GM12864 (cell line): ENCODE results near the gene SSX1.
"Not testable (repeated sequence)": the region's sequence is repeated elsewhere in the genome, so short reads cannot be mapped to it uniquely, and the experiment has no call there.

Source experiments
- DNase-seq: peaks from one replicate; pipeline ENCODE4 v3.0.0-alpha.2; 2011; ENCODE audit warnings: low read depth
- H3K4me3 ChIP-seq: 2 replicates; pipeline ENCODE4 v1.5.1; 2011; ENCODE audit warnings: mild to moderate bottlenecking, low read depth, low read length, control low read depth
- TF ChIP-seq, protein P1 (sequence below): IDR thresholded peaks from 2 replicates; pipeline ENCODE4 v1.5.1; 2011; ENCODE audit warnings: low read depth, mild to moderate bottlenecking, moderate library complexity, low read length, control low read depth, inconsistent platforms; ENCODE audit errors: missing control alignments

The SSX1 gene, protein sequence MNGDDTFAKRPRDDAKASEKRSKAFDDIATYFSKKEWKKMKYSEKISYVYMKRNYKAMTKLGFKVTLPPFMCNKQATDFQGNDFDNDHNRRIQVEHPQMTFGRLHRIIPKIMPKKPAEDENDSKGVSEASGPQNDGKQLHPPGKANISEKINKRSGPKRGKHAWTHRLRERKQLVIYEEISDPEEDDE

DNA sequence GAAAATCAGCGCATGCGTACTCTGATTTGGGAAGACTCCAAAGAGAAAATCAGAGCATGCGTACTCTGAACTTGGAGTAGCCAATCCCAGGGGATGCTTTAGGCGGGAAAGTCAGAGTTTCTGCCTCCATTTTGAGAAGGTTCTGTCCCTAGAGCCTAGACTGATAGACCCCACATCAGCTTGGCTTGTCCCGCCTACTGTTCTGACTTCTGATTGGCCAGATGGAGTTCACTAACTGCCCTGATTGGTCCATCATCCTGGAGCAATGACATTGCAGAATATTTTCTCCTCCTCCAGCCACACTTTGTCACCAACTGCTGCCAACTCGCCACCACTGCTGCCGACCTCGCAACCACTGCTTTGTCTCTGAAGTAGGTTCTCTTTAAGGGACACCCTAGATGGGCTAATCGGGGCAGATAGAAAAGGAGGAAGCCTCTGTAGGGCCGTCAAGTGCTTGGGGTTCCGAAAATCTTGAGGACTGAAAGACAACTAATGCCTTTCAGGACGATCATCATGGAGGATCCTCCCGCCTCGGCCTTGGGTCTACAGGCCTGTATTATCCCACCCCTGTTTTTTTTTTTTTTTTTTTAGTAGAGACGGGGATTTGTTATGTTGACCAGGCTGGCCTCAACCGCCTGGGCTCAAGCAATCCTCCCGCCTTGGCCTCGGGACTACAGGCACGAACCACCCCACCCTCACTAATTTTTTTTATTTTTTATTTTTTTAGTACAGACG, at the start of gene SSX1:
Gene SSX1, plus strand, starts transcription at position 331 of the 735 bp plus-strand sequence. CDS start 1,850 bp downstream, outside the sequence.
- not testable (repeated sequence) for DNase-seq, H3K4me3 ChIP-seq

DNA sequence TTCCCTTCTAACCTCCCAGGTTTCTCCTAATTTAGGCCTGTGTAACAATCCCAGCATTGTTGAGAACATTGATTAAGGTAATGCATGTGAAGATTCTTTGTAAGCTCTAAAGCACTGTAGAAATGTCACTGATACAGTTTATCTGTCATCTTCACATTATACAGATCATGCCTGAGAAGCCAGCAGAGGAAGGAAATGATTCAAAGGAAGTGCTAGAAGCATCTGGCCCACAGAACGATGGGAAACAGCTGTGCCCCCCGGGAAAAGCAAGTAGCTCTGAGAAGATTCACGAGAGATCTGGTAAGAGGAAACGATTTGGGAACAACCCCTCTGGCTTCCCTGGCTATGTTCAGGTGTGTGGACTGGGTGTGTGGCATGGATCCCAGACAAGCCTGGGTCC, 40.9 kb upstream of the SSX1 start:
- not testable (repeated sequence) for DNase-seq, H3K4me3 ChIP-seq

DNA sequence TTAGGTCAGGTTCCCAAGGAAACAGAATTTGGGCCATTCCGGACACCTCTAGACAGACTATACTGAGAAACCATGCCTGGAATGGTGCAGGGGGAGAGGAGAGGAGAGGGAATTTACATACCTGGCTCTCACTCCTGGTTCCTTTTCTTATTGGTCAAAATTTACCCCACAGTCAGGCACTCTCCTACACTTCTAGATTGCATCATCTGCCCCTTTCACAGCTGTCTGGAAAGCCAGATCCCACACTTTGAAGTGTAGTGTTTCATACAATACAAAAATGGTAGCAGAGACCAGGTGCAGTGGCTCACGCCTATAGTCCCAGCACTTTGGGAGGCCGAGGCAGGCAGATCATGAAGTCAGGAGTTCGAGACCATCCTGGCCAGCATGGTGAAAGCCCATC, 31.0 kb upstream of the SSX1 start:
- DNase-seq, H3K4me3 ChIP-seq: not testable (repeated sequence)

DNA sequence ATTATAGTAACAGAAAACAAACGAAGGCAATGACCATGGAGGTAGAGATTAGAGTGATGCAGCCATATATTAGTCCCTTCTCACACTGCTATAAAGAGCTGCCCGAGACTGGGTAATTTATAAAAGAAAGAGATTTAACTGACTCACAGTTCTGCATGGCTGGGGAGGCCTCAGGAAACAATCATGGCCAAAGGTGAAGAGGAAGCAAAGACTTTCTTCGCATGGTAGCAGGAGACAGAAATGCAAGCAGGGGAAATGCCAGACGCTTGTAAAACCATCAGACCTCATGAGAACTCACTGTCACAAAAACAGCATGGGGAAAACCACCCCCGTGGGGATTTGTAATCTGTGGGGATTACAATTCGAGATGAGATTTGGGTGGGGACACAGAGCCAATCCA, 2.2 kb upstream of the SSX1 start:
- not testable (repeated sequence) for DNase-seq

DNA sequence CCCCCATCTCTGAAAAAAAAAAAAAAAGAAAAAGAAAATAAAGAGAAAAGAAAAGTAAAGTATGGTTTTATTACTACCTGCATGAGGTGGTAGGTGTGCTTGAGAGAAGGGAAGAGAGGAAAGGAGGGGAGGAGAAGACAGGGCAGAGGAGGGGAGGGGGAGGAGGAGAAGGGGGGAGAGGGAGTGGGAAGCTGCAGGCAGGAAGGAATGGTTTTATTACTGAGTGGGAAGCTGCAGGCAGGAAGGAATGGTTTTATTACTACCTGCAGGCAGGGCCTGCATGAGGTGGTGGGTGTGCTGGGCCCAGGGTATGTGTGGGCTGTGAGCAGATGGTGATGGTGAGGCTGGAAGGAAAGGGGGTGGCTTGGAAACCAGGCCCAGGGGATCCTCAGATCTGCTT, 19.2 kb downstream of the SSX1 start:
- not testable (repeated sequence) for DNase-seq, H3K4me3 ChIP-seq

More for the DNA sequence above, 2.2 kb upstream of the SSX1 start:
- not testable (repeated sequence) for H3K4me3 ChIP-seq

DNA sequence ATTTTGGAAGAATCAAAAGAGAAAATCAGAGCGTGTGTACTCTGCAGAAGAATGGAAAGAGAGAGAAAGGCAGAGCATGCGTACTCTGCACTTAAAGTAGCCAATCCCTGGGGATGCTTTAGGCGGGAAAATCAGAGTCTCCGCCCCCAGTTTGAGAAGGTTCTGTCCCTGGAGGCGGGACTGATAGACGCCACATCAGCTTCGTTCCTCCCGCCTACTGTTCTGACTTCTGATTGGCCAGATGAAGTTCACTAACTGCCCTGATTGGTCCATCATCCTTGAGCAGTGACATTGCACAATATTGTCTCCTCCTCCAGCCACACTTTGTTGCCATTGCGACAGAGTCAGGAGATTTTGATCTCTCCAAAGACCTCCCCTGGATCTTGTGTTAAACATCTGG, 23.8 kb downstream of the SSX1 start:
- DNase-seq: peak; percentile 3
- TF ChIP-seq, protein P1, sequence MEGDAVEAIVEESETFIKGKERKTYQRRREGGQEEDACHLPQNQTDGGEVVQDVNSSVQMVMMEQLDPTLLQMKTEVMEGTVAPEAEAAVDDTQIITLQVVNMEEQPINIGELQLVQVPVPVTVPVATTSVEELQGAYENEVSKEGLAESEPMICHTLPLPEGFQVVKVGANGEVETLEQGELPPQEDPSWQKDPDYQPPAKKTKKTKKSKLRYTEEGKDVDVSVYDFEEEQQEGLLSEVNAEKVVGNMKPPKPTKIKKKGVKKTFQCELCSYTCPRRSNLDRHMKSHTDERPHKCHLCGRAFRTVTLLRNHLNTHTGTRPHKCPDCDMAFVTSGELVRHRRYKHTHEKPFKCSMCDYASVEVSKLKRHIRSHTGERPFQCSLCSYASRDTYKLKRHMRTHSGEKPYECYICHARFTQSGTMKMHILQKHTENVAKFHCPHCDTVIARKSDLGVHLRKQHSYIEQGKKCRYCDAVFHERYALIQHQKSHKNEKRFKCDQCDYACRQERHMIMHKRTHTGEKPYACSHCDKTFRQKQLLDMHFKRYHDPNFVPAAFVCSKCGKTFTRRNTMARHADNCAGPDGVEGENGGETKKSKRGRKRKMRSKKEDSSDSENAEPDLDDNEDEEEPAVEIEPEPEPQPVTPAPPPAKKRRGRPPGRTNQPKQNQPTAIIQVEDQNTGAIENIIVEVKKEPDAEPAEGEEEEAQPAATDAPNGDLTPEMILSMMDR: no peak
- no peak overlapping the region for H3K4me3 ChIP-seq

DNA sequence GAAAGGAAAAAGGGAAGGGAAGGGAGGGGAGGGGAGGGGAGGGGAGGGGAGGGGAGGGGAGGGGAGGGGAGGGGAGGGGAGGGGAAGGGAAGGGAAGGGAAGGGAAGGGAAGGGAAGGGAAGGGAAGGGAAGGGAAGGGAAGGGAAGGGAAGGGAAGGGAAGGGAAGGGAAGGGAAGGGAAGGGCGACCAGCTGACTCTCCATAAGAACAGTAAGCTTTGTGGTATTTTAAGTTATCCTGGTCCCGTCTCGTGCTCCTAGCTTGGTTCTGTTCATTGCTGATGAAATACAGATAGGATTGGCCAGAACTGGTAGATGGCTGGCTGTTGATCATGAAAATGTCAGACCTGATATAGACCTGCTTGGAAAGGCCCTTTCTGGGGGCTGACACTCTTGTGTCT, 25.5 kb downstream of the SSX1 start:
- not testable (repeated sequence) for H3K4me3 ChIP-seq, DNase-seq

DNA sequence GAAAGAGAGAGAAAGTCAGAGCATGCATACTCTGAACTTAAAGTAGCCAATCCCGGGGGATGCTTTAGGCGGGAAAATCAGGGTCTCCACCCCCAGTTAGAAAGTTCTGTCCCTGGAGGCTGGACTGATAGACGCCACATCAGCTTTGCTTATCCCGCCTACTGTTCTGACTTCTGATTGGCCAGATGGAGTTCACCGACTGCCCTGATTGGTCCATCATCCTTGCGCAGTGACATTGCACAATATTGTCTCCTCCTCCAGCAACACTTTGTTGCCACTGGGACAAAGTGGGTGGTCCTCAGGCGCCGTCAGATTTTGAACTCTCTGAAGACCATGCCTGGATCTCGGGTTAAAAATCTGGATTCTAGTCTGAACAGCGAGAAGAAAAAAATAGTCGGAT, 51.0 kb downstream of the SSX1 start:
- no peak for DNase-seq
- TF ChIP-seq, protein P1: no peak
- no peak overlapping the region for H3K4me3 ChIP-seq

DNA sequence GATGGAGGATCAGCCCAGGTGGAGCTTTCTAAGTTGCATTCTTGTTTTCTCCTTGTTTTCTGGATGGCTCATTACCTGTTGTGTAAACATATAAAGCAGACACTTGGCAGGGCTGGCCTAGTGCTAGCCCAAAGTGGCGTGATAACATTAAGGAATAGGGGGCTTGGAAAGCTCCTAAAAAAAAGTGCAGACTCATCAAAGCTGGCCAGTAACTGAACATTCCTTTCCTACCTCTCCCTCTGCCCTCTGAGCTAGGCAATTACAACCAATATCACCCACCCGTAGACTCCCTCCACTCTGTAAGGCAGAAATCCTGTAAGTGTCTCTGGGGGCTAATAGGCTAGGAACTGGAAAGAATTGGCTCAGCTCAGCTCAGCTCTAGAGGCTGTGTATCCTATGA, 58.8 kb downstream of the SSX1 start:
- H3K4me3 ChIP-seq, DNase-seq: not testable (repeated sequence)
